ENCODE measurements around the gene TMPRSS9. TPM values are rescaled to one million over a fixed set of nuclear protein-coding genes. Genes with fewer than 3 reads are reported as not detected.

The TMPRSS9 gene
- total and polyA plus RNA-seq, 4 donors: 0.05 to 0.37 (median 0.09) TPM; not detected in 1

DNA sequence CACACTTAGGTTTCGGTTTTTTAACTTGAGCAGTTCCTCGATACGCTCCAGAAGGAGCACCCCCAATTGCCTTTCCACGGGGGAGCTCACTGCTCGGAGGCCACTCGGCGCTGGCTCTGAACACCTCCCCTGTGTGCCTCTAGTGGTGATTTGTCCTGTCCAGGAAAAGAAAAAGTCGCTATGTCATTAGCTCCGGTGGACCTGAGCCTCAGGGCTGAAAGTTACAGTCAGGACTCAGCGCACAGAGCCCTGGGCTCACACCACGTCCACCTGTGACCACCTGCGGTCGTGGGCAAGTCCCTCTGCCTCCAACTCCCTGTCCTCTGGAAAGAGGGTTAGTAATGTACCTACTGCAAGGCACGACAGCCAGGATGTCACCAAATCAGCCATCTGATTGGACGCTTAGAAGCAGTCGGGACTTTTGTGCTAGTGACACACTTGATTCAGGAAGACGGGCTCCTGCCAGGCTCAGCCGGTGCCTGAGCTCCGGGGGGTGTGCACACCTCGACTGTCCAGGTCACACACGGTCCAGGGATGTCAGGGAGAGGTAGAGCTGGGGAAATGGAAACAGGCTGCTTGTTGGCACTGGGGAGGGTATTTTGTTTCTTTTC is 3.9 kb upstream of the TMPRSS9 start:
- H3K4me1 ChIP-seq (ENCODE audit: control insufficient read depth in 5 of 5, insufficient read depth in 5 of 5, low read length in 5 of 5): no peaks in the 10 kb centered on the region
- no peak overlapping the region for H3K9ac ChIP-seq (ENCODE audit: insufficient read depth in 1 of 2, low read length in 2 of 2)
- peaks cover 0 to 29% (median 1%) of the 10 kb centered on the region in 4 donors for H3K36me3 ChIP-seq (ENCODE audit: control insufficient read depth in 4 of 4, insufficient read depth in 4 of 4, low read length in 4 of 4)
- no peak overlapping the region for H3K4me3 ChIP-seq
- no peak for DNase-seq
- H3K27ac ChIP-seq (ENCODE audit: low read depth in 1 of 2, low read length in 1 of 2): no peak overlapping the region
- WGBS, 2 donors: 82 to 83% methylated on average over 21 of the region's 21 CpGs
- H3K27me3 ChIP-seq (ENCODE audit: control insufficient read depth in 3 of 3, insufficient read depth in 3 of 3, low read length in 2 of 3): peaks cover 0 to 16% (median 10%) of the 10 kb centered on the region in 3 donors
- no peaks in the 10 kb centered on the region for H3K9me3 ChIP-seq (ENCODE audit: control insufficient read depth in 4 of 4, insufficient read depth in 3 of 4, low read length in 3 of 4)
- ATAC-seq (ENCODE audit: insufficient read depth, low FRiP score): no peak
- TF ChIP-seq, protein P1, sequence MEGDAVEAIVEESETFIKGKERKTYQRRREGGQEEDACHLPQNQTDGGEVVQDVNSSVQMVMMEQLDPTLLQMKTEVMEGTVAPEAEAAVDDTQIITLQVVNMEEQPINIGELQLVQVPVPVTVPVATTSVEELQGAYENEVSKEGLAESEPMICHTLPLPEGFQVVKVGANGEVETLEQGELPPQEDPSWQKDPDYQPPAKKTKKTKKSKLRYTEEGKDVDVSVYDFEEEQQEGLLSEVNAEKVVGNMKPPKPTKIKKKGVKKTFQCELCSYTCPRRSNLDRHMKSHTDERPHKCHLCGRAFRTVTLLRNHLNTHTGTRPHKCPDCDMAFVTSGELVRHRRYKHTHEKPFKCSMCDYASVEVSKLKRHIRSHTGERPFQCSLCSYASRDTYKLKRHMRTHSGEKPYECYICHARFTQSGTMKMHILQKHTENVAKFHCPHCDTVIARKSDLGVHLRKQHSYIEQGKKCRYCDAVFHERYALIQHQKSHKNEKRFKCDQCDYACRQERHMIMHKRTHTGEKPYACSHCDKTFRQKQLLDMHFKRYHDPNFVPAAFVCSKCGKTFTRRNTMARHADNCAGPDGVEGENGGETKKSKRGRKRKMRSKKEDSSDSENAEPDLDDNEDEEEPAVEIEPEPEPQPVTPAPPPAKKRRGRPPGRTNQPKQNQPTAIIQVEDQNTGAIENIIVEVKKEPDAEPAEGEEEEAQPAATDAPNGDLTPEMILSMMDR (IDR thresholded peaks at IDR 0.05; ENCODE audit: control extremely low read depth, extremely low read depth): no peak

DNA sequence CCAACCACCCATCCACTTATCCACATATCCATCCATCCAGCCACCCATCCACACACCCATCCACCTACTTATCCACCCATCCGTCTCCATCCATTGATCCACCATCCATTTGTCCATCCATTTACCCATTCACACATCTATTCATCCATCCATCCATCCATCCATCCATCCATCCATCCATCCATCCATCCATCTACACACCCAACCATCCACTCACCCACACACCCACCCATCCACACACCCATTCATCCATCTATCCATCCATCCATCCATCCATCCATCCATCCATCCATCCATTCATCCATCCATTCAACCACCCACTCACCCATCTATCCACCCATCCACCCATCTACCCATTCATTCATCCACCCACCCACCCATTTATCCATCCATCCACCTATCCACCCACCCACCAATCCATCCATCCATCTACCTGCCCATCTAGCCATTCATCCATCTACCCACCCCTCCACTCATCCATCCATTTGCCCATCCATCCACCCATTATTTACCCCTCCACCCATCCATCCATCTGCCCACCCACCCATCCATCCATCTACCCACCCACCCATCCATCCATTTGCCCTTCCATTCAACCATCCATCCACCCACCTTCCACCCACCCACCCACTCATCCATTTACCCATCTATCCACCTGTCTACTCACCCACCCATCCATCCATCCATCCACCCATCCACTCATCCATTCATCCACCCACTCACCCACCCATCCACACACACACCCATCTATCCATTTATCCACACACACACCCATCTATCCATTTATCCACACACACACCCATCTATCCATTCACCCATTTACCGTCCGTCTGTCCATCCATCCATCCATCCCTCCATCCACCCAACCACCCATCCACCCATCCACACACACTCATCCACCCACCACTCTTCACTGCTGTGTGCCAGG is 2.5 kb upstream of the TMPRSS9 start:
- no peak for ATAC-seq (ENCODE audit: insufficient read depth, low FRiP score)
- H3K27ac ChIP-seq (ENCODE audit: low read depth in 1 of 2, low read length in 1 of 2): no peak overlapping the region
- no peak for DNase-seq
- H3K27me3 ChIP-seq (ENCODE audit: control insufficient read depth in 3 of 3, insufficient read depth in 3 of 3, low read length in 2 of 3): peaks cover 0 to 29% (median 19%) of the 10 kb centered on the region in 3 donors
- WGBS, 2 donors: 92 to 94% methylated on average over 3 of the region's 3 CpGs
- no peak overlapping the region for H3K4me3 ChIP-seq
- no peaks in the 10 kb centered on the region for H3K4me1 ChIP-seq (ENCODE audit: control insufficient read depth in 5 of 5, insufficient read depth in 5 of 5, low read length in 5 of 5)
- peaks cover 0 to 20% (median 1%) of the 10 kb centered on the region in 4 donors for H3K36me3 ChIP-seq (ENCODE audit: control insufficient read depth in 4 of 4, insufficient read depth in 4 of 4, low read length in 4 of 4)
- no peaks in the 10 kb centered on the region for H3K9me3 ChIP-seq (ENCODE audit: control insufficient read depth in 4 of 4, insufficient read depth in 3 of 4, low read length in 3 of 4)
- H3K9ac ChIP-seq (ENCODE audit: insufficient read depth in 1 of 2, low read length in 2 of 2): no peak overlapping the region
- TF ChIP-seq, protein P1 (IDR thresholded peaks at IDR 0.05; ENCODE audit: control extremely low read depth, extremely low read depth): no peak

DNA sequence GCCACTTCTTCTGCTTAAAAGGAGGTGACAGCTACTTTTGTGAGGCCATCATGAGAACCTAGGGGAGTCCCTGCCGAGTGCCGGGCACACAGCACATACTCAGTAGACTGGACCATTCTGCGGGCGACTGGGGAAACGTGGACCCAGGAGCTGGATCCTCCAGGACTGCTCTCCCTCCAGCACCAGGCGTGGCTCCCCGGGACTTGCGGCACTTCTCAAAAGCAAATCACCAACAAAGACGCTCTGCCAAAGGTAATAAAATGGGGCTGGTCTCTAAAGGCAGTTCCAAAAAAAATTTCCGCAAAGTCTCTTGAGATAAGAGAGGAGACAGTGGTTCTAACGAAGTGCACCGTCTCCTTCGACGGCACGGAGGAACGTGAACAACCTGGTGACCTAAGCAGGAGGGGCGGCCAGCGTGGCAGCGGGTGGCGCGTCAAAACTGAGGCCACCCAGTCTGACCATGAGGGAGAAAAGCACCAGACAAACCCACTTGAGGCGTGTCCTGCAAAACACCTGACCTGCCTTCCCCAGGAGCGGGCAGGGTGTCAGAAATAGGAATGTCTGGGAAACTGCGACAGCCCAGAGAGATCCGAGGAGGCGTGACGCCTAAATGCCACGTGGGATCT is 1.4 kb upstream of the TMPRSS9 start:
- Histone ChIP-seq H3K36me3 (ENCODE audit: control insufficient read depth in 4 of 4, insufficient read depth in 4 of 4, low read length in 4 of 4) (peaks cover 0 to 9% (median 1%) of the 10 kb centered on the region in 4 donors), H3K4me3 (no peak overlapping the region), H3K27me3 (ENCODE audit: control insufficient read depth in 3 of 3, insufficient read depth in 3 of 3, low read length in 2 of 3) (peaks cover 0 to 37% (median 21%) of the 10 kb centered on the region in 3 donors), H3K9me3 (ENCODE audit: control insufficient read depth in 4 of 4, insufficient read depth in 3 of 4, low read length in 3 of 4) (no peaks in the 10 kb centered on the region), H3K9ac (ENCODE audit: insufficient read depth in 1 of 2, low read length in 2 of 2) (no peak overlapping the region), H3K4me1 (ENCODE audit: control insufficient read depth in 5 of 5, insufficient read depth in 5 of 5, low read length in 5 of 5) (no peaks in the 10 kb centered on the region), H3K27ac (ENCODE audit: low read depth in 1 of 2, low read length in 1 of 2) (no peak overlapping the region)
- no peak for DNase-seq
- TF ChIP-seq, protein P1 (IDR thresholded peaks at IDR 0.05; ENCODE audit: control extremely low read depth, extremely low read depth): no peak
- no peak for ATAC-seq (ENCODE audit: insufficient read depth, low FRiP score)
- 75 to 87% methylated on average over 28 of the region's 28 CpGs for WGBS, 2 donors
